H1 (cell line): ENCODE results near the gene NCBP1. TPM values are rescaled to one million over a fixed set of nuclear protein-coding genes. Genes with fewer than 3 reads are reported as not detected.

ENCODE experiments used
- ATF2 ChIP-seq: IDR thresholded peaks from 2 replicates; pipeline ENCODE4 v1.6.1; 2012; ENCODE audit warnings: low read length, inconsistent platforms
- BCL11A ChIP-seq, 2 experiments: IDR thresholded peaks; one replicate each; pipeline ENCODE4 v1.6.1; 2011; ENCODE audit warnings: low read depth in 2 of 2, low read length in 2 of 2, mild to moderate bottlenecking in 2 of 2
- CHD2 ChIP-seq: IDR thresholded peaks from 2 replicates; pipeline ENCODE4 v1.6.1; 2012; ENCODE audit warnings: low read length, improper control_type of control experiment
- CHD7 ChIP-seq: fragments of 300-600 bp; sonication (generic); IDR thresholded peaks from 2 replicates; pipeline ENCODE4 v1.7.1; 2012; ENCODE audit warnings: low read length, moderate library complexity, mild to moderate bottlenecking, inconsistent platforms; ENCODE audit not compliant: insufficient replicate concordance
- EZH2 ChIP-seq: fragments of 200-600 bp; sonication (generic); IDR thresholded peaks from 2 replicates; pipeline ENCODE4 v1.7.1; 2012; ENCODE audit warnings: low read depth, mild to moderate bottlenecking, moderate library complexity, low read length, inconsistent platforms; ENCODE audit not compliant: severe bottlenecking
- JUN ChIP-seq: IDR thresholded peaks from 2 replicates; pipeline ENCODE4 v1.6.1; 2011; ENCODE audit warnings: low read depth, mild to moderate bottlenecking, improper control_type of control experiment, low read length
- RFX5 ChIP-seq: IDR thresholded peaks from 2 replicates; pipeline ENCODE4 v1.6.1; 2011; ENCODE audit warnings: low read depth, low read length, improper control_type of control experiment, borderline replicate concordance
- SIX5 ChIP-seq: IDR thresholded peaks from 2 replicates; pipeline ENCODE4 v1.6.1; 2011; ENCODE audit warnings: mild to moderate bottlenecking, low read depth, low read length
- SP2 ChIP-seq: IDR thresholded peaks from 2 replicates; pipeline ENCODE4 v1.6.1; 2012; ENCODE audit warnings: mild to moderate bottlenecking, low read length, inconsistent platforms
- polyA plus RNA-seq, 7 experiments: library from polyadenylated mRNA; depleted of rRNA in 3 of 7; stranded (reverse) in 5 of 7; unstranded in 2 of 7; fragments of >200 nt in 5 of 7; fragments of 200-250 nt in 2 of 7; gene quantifications; 1 replicate in 5 of 7; 2 replicates in 1 of 7; 4 replicates in 1 of 7; pipeline versions ENCODE4 v1.2.1 to v1.2.3, GENCODE V29; 2011 to 2013; ENCODE audit warnings: missing spikeins in 2 of 7, mixed read lengths in 2 of 7
- total RNA-seq: library from RNA; stranded (reverse); fragmentation: NEBNext Ultra II Directional; extraction: Animal tissue kit (Norgen Biotek cat#: 25700); gene quantifications from 2 replicates; pipeline ENCODE4 v1.2.1, GENCODE V29; 2021

NCBP1 gene
- total and polyA plus RNA-seq, 2 of the 8 experiments (the other 6 are each of a cell fraction or from before 2014, with no cell fraction given), result 14.7 to 54.0 TPM

- TF ChIP-seq EZH2 (no peak), BCL11A (IDR thresholded peaks at IDR 0.05; ENCODE audit: low read depth in 2 of 2, low read length in 2 of 2) (no peak), RFX5 (no peak), CHD2 (no peak), SIX5 (no peak), JUN (no peak), CHD7 (no peak), ATF2 (no peak), SP2 (no peak)
Observed at GRCh38 chr9:97689401-97690180, 56.0 kb downstream of the NCBP1 start (continued).
